Astrocyte (in vitro differentiated cells and primary cell): ENCODE results near the gene NET1. TPM values are rescaled to one million over a fixed set of nuclear protein-coding genes. Genes with fewer than 3 reads are reported as not detected.

Source experiments
- total RNA-seq: library from RNA; stranded (reverse); gene quantifications from 2 replicates; pipeline ENCODE4 v1.2.1, GENCODE V29; 2021

Gene NET1
- total RNA-seq, 1 donor from 2014 or later: 43.5 TPM

Other genes with a start within 250 kb of the NET1 start
- gene AKR1C8, start 227.4 kb upstream of the NET1 start, total RNA-seq: not detected in 2 replicates
- gene AKR1C4, start 215.7 kb upstream of the NET1 start, total RNA-seq: not detected in 2 replicates
- not detected in 2 replicates for gene UCN3, start 47.6 kb upstream of the NET1 start, total RNA-seq
- gene TUBAL3, start 7.7 kb upstream of the NET1 start, total RNA-seq: not detected in 2 replicates
- not detected in 2 replicates for gene CALML5, start 87.0 kb downstream of the NET1 start, total RNA-seq
- not detected in 2 replicates for gene CALML3, start 112.4 kb downstream of the NET1 start, total RNA-seq